ENCODE results near the gene ITK.
"Not testable (repeated sequence)": the region's sequence is repeated elsewhere in the genome, so short reads cannot be mapped to it uniquely, and the experiment has no call there.

DNA sequence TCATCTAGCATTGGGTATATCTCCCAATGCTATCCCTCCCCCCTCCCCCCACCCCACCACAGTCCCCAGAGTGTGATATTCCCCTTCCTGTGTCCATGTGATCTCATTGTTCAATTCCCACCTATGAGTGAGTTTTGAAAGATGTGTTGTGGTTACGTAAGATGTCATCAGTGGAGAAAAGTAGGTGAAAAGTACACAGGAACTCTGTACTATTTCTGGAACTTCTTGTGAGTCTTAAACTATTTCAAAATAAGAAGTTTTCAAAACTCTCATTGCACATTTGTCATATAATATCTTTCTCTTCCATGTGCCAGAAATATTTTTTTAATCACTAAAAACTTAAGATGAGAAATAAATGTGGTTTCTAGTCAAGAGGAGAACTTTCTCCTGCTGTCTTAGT lies 30.0 kb downstream of the ITK start:
- TF ChIP-seq EZH2 (IDR thresholded peaks at IDR 0.05; ENCODE audit: borderline replicate concordance, low read depth, low read length, severe bottlenecking): not testable (repeated sequence)
- TF ChIP-seq, protein P1, sequence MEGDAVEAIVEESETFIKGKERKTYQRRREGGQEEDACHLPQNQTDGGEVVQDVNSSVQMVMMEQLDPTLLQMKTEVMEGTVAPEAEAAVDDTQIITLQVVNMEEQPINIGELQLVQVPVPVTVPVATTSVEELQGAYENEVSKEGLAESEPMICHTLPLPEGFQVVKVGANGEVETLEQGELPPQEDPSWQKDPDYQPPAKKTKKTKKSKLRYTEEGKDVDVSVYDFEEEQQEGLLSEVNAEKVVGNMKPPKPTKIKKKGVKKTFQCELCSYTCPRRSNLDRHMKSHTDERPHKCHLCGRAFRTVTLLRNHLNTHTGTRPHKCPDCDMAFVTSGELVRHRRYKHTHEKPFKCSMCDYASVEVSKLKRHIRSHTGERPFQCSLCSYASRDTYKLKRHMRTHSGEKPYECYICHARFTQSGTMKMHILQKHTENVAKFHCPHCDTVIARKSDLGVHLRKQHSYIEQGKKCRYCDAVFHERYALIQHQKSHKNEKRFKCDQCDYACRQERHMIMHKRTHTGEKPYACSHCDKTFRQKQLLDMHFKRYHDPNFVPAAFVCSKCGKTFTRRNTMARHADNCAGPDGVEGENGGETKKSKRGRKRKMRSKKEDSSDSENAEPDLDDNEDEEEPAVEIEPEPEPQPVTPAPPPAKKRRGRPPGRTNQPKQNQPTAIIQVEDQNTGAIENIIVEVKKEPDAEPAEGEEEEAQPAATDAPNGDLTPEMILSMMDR (IDR thresholded peaks at IDR 0.05; ENCODE audit: borderline replicate concordance, extremely low read depth, low read length, poor library complexity, severe bottlenecking): not testable (repeated sequence)

Measured in DND-41 (cell line).